ENCODE measurements around the gene SF3A1.

GRCh38 chr22:30320021-30320556 lies 36.6 kb downstream of the SF3A1 start:
- TF ChIP-seq CTCF (conservative IDR thresholded peaks at IDR 0.05 in 1 of 2, IDR thresholded peaks at IDR 0.05 in 1 of 2; ENCODE audit: extremely low read depth in 1 of 2, insufficient read depth in 1 of 2, low read depth in 1 of 2, low read length in 2 of 2) (no peak), EZH2 (IDR thresholded peaks at IDR 0.05; ENCODE audit: borderline replicate concordance, low read length) (no peak)

All from mammary epithelial cell (primary cell).